NCI-H1694 treated with DMSO at 0.1 percent for 48 hours (cell line): ENCODE measurements around the gene MRPL51.
A peak's percentile ranks its signal among the peaks of the same experiment; 100 is the strongest.

Experiments used
- DNase-seq: peaks from one replicate; lab custom pipeline; 2025; lab: John Stamatoyannopoulos, UW

MRPL51 gene

GRCh38 chr12:6492838-6493496 lies at the start of gene MRPL51:
Gene MRPL51, minus strand, starts transcription at chr12:6493262. Its CDS starts 126 bp downstream, at chr12:6493136.
- peak; percentile 96 for DNase-seq

GRCh38 chr12:6542209-6543009 lies 49.3 kb upstream of the MRPL51 start:
- DNase-seq, result no peak

- DNase-seq, result no peak
These were observed 48.5 kb upstream of the MRPL51 start for GRCh38 chr12:6541371-6542165.

- DNase-seq, result no peak
These were observed 47.3 kb upstream of the MRPL51 start for GRCh38 chr12:6540181-6540877.

- DNase-seq, result no peak
These were observed 46.7 kb upstream of the MRPL51 start for GRCh38 chr12:6539707-6540134.

GRCh38 chr12:6539314-6539682 lies 46.2 kb upstream of the MRPL51 start:
- DNase-seq, result no peak

GRCh38 chr12:6538420-6539313 lies 45.6 kb upstream of the MRPL51 start:
- DNase-seq, result no peak

- peak; percentile 82 for DNase-seq
These were observed 44.7 kb upstream of the MRPL51 start for GRCh38 chr12:6537580-6538419.

- DNase-seq, result no peak
These were observed 44.0 kb upstream of the MRPL51 start for GRCh38 chr12:6536894-6537579.

GRCh38 chr12:6535960-6536847 lies 43.1 kb upstream of the MRPL51 start:
- DNase-seq, result no peak

GRCh38 chr12:6535697-6535946 lies 42.6 kb upstream of the MRPL51 start:
- no peak for DNase-seq

GRCh38 chr12:6534945-6535696 lies 42.1 kb upstream of the MRPL51 start:
- DNase-seq, result peak; percentile 64

GRCh38 chr12:6534695-6534944 lies 41.6 kb upstream of the MRPL51 start:
- peak; percentile 45 for DNase-seq

- DNase-seq, result peak; percentile 99
These were observed 41.0 kb upstream of the MRPL51 start, which contains the start of gene GAPDH for GRCh38 chr12:6533923-6534694. Gene GAPDH, plus strand, starts transcription at chr12:6534517. Its CDS starts 316 bp downstream, at chr12:6534833.

- DNase-seq, result no peak
These were observed 40.5 kb upstream of the MRPL51 start for GRCh38 chr12:6533653-6533922.

- peak; percentile 77 for DNase-seq
These were observed 40.0 kb upstream of the MRPL51 start for GRCh38 chr12:6532927-6533652.
